GM21737 (cell line): ENCODE measurements around the gene ADGRG2.

Experiments used
- ATAC-seq: cut with Tn5 transposase; IDR thresholded peaks from one replicate; pipeline ENCODE4 v1.9.1; 2021; ENCODE audit warnings: mild to moderate bottlenecking, moderate library complexity; ENCODE audit not compliant: unreplicated experiment

The ADGRG2 gene

DNA sequence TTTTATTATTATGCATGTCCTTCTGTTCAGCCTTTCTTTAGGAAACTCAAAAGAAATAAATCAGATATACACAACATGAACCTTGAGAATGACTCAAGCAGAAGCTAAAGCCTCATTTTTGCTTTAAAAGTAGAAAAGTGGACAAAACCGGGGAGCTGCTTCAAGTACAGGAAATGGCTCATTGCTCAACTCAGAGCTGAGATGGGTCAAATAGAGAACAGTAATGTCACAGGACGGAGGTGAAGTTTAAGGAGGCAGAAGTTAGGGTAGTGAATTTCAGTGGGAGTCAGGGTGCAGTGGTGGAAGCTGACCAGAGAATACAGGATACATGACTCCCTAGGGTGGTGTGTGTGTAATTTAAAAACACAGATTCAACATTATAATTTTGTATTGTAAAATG is 160.6 kb downstream of the ADGRG2 start:
- no peak for ATAC-seq

- no peak for ATAC-seq
Measured at GRCh38 chrX:18956303-18957032, 165.8 kb downstream of the ADGRG2 start.

DNA sequence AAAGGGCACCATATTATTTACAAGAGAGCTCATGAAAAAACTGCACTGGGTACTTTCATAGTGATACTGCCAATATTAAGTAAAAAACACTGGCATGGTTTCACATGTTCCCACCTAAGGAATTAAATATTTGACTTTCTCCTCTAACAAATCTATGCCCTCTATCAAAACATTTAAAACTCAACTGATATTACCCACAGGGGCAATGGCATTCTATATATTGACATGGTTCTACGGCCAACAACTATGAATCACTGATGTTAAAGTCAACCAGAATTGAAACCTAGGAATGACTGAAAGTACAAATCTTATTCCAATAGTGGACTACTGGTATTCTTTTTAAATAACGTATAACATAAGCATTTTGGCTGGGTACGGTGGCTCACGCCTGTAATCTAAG is 166.6 kb downstream of the ADGRG2 start:
- ATAC-seq: no peak

- ATAC-seq: no peak
Measured at GRCh38 chrX:18951032-18951431, 171.2 kb downstream of the ADGRG2 start.

GRCh38 chrX:18949944-18950301 is 172.3 kb downstream of the ADGRG2 start:
- no peak for ATAC-seq

DNA sequence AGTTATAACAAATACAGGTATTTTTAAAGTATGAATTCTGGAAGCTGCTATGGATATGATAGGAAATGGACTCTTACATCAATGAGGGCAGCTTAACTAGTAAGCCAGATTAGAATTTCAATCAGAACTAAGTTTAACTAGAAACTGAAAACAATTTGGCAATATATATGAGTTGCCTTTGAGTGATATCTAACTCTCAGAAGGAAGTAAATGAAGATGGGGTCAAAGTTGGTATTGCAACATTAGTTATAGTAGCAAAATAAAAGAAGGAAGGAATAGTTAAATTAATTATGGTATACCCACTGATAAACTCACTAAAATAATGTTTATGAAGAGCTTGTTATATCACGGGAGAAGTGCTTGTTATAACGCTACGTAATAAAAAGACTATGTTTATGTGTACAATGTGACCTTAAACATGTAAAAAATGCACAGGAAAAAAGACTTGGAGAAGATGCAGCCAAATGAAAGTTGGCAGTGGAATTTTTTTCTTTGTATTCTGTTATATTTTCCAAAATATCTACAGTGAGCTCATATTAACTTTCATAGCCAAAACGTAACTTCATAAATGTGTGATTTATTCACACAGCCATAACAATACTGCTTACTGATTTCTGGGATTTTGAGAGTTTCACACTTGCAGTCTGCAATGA is 172.9 kb downstream of the ADGRG2 start:
- ATAC-seq: no peak

- ATAC-seq: no peak
Measured at GRCh38 chrX:18946611-18947010, 175.7 kb downstream of the ADGRG2 start.

- ATAC-seq: no peak
Measured at GRCh38 chrX:18946157-18946556, 176.1 kb downstream of the ADGRG2 start.

DNA sequence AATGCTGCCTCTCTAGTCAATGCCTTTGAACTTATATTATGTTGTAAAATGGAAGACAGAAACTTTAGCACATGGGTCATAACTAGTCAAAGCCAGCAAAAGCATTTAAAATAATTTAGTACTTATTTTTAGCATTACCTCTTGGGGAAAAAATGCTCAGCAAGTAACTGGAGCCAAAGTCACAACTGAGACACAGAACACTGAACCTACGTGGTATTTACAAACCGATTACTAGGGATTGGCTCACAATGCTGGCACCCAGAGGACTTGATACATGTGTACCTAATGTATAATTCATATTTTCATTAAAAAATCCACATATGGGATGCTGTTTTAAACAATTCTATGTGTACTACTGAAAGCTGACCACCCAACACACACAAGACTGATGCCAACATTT is 176.8 kb downstream of the ADGRG2 start:
- ATAC-seq: no peak

DNA sequence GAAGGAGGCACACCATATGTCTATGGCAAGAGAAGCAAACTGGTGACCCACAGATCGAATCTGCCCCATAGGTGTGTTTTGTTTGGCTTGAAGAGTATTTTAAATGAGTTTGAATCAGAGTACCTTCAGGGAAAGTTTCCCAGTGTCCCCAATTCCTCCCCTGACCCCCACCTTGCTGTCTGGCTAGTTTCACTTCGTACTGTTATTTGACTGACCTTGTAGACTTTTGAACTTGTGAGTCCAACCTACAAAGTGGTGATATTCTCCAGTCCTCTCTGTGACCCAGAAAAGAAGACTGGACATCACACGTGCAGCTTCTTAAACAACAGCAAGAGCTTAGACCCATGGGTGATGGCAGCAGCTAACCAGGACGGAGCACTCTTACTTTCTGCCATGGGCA is 177.8 kb downstream of the ADGRG2 start:
- no peak for ATAC-seq

DNA sequence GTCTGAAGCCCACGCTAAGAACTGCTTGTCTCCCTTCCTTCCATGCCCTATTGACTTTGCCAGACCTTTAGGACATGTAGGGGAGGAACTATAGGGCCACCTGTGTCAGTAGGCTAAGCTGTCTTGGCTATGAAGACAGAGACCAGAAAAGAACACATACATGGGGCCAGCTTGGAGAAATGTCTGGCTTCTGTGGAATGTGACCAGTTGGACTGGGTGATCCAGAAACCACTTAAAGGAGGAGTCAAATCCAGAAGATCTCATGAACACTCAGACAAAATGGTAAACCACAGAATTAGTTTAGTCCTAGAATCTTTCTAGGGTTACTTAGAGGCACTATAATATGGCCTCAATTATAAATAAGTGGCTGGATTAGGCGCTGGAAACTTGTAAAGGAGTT is 180.4 kb downstream of the ADGRG2 start:
- no peak for ATAC-seq
